ENCODE results near the gene AFF3.

DNA sequence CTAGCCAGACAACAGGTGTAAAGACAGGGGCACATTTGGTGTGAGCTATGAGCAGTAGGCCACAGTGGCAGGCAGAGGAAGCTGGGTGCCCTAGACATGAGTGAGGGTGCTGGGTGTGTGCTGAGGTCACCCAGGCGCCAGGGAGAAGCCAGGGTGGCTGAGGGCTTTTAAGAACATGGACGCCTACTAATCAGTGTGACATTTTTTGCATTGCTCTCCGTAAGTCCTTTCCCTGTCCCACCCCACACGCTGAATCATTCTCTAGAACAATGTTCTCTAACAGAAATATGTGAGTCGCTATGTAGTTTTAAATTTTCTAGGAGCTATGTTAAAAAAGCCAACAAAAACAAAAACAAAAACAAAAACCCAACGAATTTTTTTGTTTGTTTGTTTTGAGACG lies 448.1 kb downstream of the AFF3 start:
- TF ChIP-seq POLR2AphosphoS5 (IDR thresholded peaks at IDR 0.05) = no peak
- TF ChIP-seq, protein P1, sequence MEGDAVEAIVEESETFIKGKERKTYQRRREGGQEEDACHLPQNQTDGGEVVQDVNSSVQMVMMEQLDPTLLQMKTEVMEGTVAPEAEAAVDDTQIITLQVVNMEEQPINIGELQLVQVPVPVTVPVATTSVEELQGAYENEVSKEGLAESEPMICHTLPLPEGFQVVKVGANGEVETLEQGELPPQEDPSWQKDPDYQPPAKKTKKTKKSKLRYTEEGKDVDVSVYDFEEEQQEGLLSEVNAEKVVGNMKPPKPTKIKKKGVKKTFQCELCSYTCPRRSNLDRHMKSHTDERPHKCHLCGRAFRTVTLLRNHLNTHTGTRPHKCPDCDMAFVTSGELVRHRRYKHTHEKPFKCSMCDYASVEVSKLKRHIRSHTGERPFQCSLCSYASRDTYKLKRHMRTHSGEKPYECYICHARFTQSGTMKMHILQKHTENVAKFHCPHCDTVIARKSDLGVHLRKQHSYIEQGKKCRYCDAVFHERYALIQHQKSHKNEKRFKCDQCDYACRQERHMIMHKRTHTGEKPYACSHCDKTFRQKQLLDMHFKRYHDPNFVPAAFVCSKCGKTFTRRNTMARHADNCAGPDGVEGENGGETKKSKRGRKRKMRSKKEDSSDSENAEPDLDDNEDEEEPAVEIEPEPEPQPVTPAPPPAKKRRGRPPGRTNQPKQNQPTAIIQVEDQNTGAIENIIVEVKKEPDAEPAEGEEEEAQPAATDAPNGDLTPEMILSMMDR (IDR thresholded peaks at IDR 0.05) = no peak
- TF ChIP-seq POLR2A (IDR thresholded peaks at IDR 0.05) = no peak
